ENCODE results near the gene TRAM1L1. TPM values are rescaled to one million over a fixed set of nuclear protein-coding genes. Genes with fewer than 3 reads are reported as not detected.

Gene TRAM1L1
- total RNA-seq = 0.35 and 2.0 TPM in 2 replicates

DNA sequence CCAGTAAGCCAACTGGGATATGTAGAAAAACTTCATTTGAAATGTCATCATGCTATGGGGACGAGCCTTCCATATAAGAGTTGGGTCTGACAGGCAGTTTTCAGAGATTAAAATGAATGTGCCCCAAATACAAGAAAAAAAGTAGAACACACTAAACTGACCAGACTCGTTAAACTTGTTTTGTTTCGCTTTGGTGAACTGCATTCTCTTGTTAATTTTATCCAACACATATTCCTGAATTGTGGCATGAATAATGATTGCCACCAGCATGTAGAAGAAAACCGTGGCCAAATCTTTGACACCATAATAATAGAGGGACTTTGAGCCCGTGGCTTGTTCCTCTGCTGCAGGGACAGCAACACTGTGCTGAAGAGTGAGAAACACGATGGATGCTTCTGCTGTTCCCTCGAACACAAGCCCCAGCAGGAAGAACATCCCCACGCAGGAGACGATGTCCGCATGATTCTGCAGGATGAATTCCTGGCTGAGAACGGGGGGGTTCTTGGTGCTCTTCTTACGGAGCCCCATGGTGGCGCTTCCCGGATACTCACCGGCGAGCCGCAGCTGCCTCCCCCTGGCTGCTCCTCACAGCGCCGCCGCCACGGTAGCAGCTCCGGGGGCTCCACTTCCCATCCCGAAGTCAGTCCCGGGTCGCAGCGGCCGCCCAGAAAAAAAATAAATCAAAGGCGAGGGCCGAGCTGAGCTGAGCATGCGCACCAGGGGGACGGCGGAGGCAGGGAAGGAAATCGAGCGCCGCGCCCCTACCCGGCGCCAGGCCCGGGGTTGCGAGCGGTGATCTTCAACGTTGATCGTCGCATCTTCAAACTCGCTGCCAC lies at the start of gene TRAM1L1:
TSS of gene TRAM1L1 (minus strand) at position 711 of the 836 bp plus-strand sequence. CDS start at position 528, 183 bp downstream.

Data from myometrial cell (primary cell).